Mucosa of stomach (tissue), 1 donor: ENCODE results near the gene OAT.
"Not testable (repeated sequence)": the region's sequence is repeated elsewhere in the genome, so short reads cannot be mapped to it uniquely, and the experiment has no call there.

Experiments used
- H3K27me3 ChIP-seq: one replicate; pipeline ENCODE4 v1.7.0; 2013; ENCODE audit warnings: mild to moderate bottlenecking, low read length; ENCODE audit not compliant: control insufficient read depth, insufficient read depth
- H3K36me3 ChIP-seq: one replicate; pipeline ENCODE4 v1.7.0; 2013; ENCODE audit warnings: low read length; ENCODE audit not compliant: control insufficient read depth, insufficient read depth
- H3K4me1 ChIP-seq: one replicate; pipeline ENCODE4 v1.7.0; 2013; ENCODE audit warnings: mild to moderate bottlenecking, low read length; ENCODE audit not compliant: control insufficient read depth, insufficient read depth
- H3K4me3 ChIP-seq: one replicate; pipeline ENCODE4 v1.7.0; 2013; ENCODE audit warnings: low read length
- H3K9ac ChIP-seq: one replicate; pipeline ENCODE4 v1.7.0; 2013; ENCODE audit warnings: mild to moderate bottlenecking, low read length, moderate library complexity
- H3K9me3 ChIP-seq: one replicate; pipeline ENCODE4 v1.7.0; 2013; ENCODE audit warnings: mild to moderate bottlenecking, low read length, moderate library complexity; ENCODE audit not compliant: control insufficient read depth
- donor health status: Pancreatic carcinoma.

The OAT gene

DNA sequence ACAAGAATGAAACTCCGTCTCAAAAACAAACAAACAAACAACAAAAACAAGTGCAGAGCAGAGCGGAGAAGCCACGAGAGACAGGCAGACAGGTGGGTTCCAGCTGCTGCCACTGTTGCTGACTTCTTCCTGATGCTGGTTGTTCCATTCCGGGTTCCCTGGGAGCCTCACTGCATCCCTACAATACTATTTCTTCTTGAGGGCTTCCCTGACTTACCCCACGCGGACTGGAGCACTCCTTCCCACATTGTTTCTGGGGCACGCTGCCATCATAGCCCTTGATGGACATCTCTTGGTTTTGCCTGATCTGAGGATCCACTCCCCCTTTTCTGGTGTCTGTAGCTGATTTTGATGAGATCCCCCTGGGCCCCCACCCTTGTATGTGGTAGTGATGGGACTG is 36.7 kb upstream of the OAT start:
- no peak overlapping the region for H3K4me3 ChIP-seq
- no peaks in the 10 kb centered on the region for H3K9me3 ChIP-seq
- H3K36me3 ChIP-seq, result no peaks in the 10 kb centered on the region
- no peaks in the 10 kb centered on the region for H3K4me1 ChIP-seq
- peaks cover 54% of the 10 kb centered on the region for H3K27me3 ChIP-seq
- H3K9ac ChIP-seq, result no peak overlapping the region

GRCh38 chr10:124453960-124454610 is 35.4 kb upstream of the OAT start:
- peaks cover 66% of the 10 kb centered on the region for H3K27me3 ChIP-seq
- peaks cover 5% of the 10 kb centered on the region for H3K4me1 ChIP-seq
- no peaks in the 10 kb centered on the region for H3K36me3 ChIP-seq
- H3K4me3 ChIP-seq, result no peak overlapping the region
- no peaks in the 10 kb centered on the region for H3K9me3 ChIP-seq
- no peak overlapping the region for H3K9ac ChIP-seq

DNA sequence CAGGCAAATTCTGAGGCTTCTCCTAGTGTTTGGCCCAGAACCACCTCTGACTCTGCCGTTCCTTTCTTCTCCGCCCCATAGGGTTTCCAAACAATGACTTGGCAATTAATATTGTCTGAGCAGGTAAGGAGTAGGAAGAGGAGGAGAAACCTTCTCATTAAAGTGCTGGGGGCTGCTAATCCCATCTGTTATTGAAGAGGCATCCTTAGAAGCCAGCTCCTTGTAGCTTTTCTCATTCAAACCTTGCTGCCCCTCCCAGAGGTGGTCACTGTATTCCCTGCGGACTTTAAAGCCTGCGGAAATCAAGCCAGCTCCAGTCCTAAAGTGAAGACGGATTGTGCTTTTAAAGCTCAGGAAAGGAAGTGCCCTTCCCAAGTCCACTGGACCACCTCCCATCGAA is 32.6 kb upstream of the OAT start:
- Histone ChIP-seq H3K4me1 (peaks cover 18% of the 10 kb centered on the region), H3K27me3 (peaks cover 91% of the 10 kb centered on the region), H3K36me3 (no peaks in the 10 kb centered on the region), H3K9ac (no peak overlapping the region), H3K9me3 (no peaks in the 10 kb centered on the region), H3K4me3 (no peak overlapping the region)

GRCh38 chr10:124450783-124451057 is 32.0 kb upstream of the OAT start:
- Histone ChIP-seq H3K9me3 (no peaks in the 10 kb centered on the region), H3K4me3 (no peak overlapping the region), H3K4me1 (peaks cover 18% of the 10 kb centered on the region), H3K27me3 (peaks cover 91% of the 10 kb centered on the region), H3K9ac (no peak overlapping the region), H3K36me3 (no peaks in the 10 kb centered on the region)

- Histone ChIP-seq H3K4me1 (peaks cover 18% of the 10 kb centered on the region), H3K4me3 (no peak within 1 kb of the TSS), H3K27me3 (peaks cover 87% of the 10 kb centered on the region), H3K9me3 (no peaks in the 10 kb centered on the region), H3K36me3 (no peaks in the 10 kb centered on the region), H3K9ac (no peak within 1 kb of the TSS)
These were observed 31.5 kb upstream of the OAT start, which contains the start of gene NKX1-2 for GRCh38 chr10:124450012-124450782. TSS of gene NKX1-2 (minus strand) at chr10:124450035. CDS start at chr10:124449943, 92 bp downstream.

GRCh38 chr10:124449170-124450011 is 30.7 kb upstream of the OAT start:
- H3K4me1 ChIP-seq, result peaks cover 18% of the 10 kb centered on the region
- no peak overlapping the region for H3K4me3 ChIP-seq
- H3K9ac ChIP-seq, result no peak overlapping the region
- no peaks in the 10 kb centered on the region for H3K9me3 ChIP-seq
- peaks cover 80% of the 10 kb centered on the region for H3K27me3 ChIP-seq
- H3K36me3 ChIP-seq, result no peaks in the 10 kb centered on the region

- no peaks in the 10 kb centered on the region for H3K9me3 ChIP-seq
- no peak overlapping the region for H3K4me3 ChIP-seq
- peaks cover 73% of the 10 kb centered on the region for H3K27me3 ChIP-seq
- peaks cover 18% of the 10 kb centered on the region for H3K4me1 ChIP-seq
- H3K36me3 ChIP-seq, result no peaks in the 10 kb centered on the region
- H3K9ac ChIP-seq, result no peak overlapping the region
These were observed 30.0 kb upstream of the OAT start for GRCh38 chr10:124448696-124449169.

- Histone ChIP-seq H3K9ac (no peak overlapping the region), H3K4me3 (no peak overlapping the region), H3K36me3 (no peaks in the 10 kb centered on the region), H3K4me1 (peaks cover 18% of the 10 kb centered on the region), H3K9me3 (no peaks in the 10 kb centered on the region), H3K27me3 (peaks cover 67% of the 10 kb centered on the region)
These were observed 29.2 kb upstream of the OAT start for GRCh38 chr10:124447751-124448466.

DNA sequence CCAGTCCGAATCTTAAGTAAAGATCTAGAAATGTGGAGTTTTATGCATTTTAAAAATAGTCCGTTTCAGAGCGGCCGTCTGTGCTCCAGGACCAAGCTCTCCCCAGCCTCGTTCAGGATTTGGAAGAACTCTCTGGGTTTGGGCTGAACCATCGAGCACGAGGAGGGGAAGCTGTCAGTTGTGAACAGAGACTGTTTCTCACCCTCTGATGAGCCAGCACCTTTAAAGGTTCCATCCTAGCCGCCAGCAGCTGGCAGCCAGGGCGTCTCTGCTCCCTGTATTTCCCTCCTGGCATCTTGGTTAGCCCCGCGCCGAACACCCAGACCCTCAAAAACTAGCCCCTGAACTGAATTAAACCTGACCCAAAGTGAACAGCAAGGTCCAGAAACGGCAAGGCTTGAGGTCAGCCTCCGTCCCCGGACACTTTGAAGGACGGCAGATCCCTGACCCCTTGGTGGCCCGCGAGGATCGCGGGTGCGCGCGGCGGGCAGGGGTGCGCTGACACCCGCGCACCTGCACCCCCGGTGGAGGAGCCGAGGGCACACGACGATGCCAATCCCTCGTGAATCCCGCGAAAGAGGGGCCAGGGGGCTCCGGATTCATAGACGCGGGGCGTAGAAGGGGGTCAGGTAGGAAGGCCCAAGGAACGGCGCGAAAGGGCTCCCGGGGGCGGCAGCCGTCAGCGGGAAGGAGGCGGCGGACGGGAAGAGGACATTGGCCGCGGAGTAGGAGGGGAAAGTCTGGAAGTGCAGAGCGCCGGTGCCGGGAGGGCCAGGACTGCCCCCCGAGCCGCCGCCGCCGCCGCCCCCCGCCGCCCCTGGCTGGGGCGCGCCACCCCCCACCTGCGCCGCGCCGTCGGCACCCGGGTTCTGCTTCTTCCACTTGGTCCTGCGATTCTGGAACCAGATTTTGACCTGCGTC is 28.4 kb upstream of the OAT start:
- H3K9me3 ChIP-seq, result no peaks in the 10 kb centered on the region
- no peak overlapping the region for H3K9ac ChIP-seq
- peaks cover 18% of the 10 kb centered on the region for H3K4me1 ChIP-seq
- no peak overlapping the region for H3K4me3 ChIP-seq
- H3K36me3 ChIP-seq, result no peaks in the 10 kb centered on the region
- peaks cover 59% of the 10 kb centered on the region for H3K27me3 ChIP-seq

- H3K9ac ChIP-seq, H3K36me3 ChIP-seq, H3K27me3 ChIP-seq, H3K4me3 ChIP-seq, H3K9me3 ChIP-seq, H3K4me1 ChIP-seq: not testable (repeated sequence)
These were observed 23.0 kb upstream of the OAT start for GRCh38 chr10:124441694-124442093.

DNA sequence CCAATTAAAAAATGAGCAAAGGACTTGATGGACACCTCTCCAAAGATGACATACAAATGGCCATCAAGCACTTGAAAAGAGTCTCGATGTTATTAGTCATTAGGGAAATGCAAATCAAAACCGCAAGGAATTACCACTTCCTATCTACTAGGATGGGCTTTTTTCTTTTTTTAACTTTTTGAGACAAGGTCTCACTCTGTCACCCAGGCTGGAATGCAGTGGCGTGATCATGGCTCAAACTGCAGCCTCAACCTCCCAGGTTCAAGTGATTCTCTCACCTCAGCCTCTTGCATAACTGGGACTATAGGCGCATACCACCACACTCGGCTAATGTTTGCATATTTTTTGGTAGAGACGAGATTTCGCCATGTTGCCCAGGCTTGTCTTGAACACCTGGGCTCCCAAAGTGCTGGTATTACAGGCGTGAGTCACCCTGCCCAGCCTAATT is 17.5 kb upstream of the OAT start:
- Histone ChIP-seq H3K27me3 (no peaks in the 10 kb centered on the region), H3K9ac (no peak overlapping the region), H3K36me3 (no peaks in the 10 kb centered on the region), H3K4me1 (peaks cover 10% of the 10 kb centered on the region), H3K4me3 (no peak overlapping the region), H3K9me3 (no peaks in the 10 kb centered on the region)
